ENCODE results near the gene YPEL3.

The YPEL3 gene

GRCh38 chr16:30054451-30054850, 41.6 kb downstream of the YPEL3 start:
- TF ChIP-seq CTCF (conservative IDR thresholded peaks at IDR 0.05; ENCODE audit: low read depth, low read length) = no peak
- no peak overlapping the region for H3K4me3 ChIP-seq (ENCODE audit: low read depth, low read length)
- no peak for DNase-seq (ENCODE audit: low read depth)

GRCh38 chr16:30053376-30054015, 42.5 kb downstream of the YPEL3 start:
- TF ChIP-seq CTCF (conservative IDR thresholded peaks at IDR 0.05; ENCODE audit: low read depth, low read length) = no peak
- DNase-seq (ENCODE audit: low read depth) = peak; percentile 30
- peak overlapping the region; percentile 78 for H3K4me3 ChIP-seq (ENCODE audit: low read depth, low read length)

GRCh38 chr16:30052671-30053372, 43.2 kb downstream of the YPEL3 start:
- peak; percentile 93 for DNase-seq (ENCODE audit: low read depth)
- peak overlapping the region; percentile 78 for H3K4me3 ChIP-seq (ENCODE audit: low read depth, low read length)
- no peak for TF ChIP-seq CTCF (conservative IDR thresholded peaks at IDR 0.05; ENCODE audit: low read depth, low read length)

- peak; percentile 72 for DNase-seq (ENCODE audit: low read depth)
- H3K4me3 ChIP-seq (ENCODE audit: low read depth, low read length) = no peak overlapping the region
- no peak for TF ChIP-seq CTCF (conservative IDR thresholded peaks at IDR 0.05; ENCODE audit: low read depth, low read length)
Observed at GRCh38 chr16:30051518-30051917, 44.5 kb downstream of the YPEL3 start.

- TF ChIP-seq CTCF (conservative IDR thresholded peaks at IDR 0.05; ENCODE audit: low read depth, low read length) = no peak
Observed at GRCh38 chr16:30049871-30050270, 46.1 kb downstream of the YPEL3 start.

GRCh38 chr16:30046588-30046987, 49.4 kb downstream of the YPEL3 start:
- no peak overlapping the region for H3K4me3 ChIP-seq (ENCODE audit: low read depth, low read length)
- DNase-seq (ENCODE audit: low read depth) = no peak
- no peak for TF ChIP-seq CTCF (conservative IDR thresholded peaks at IDR 0.05; ENCODE audit: low read depth, low read length)

More at GRCh38 chr16:30049871-30050270, 46.1 kb downstream of the YPEL3 start:
- DNase-seq (ENCODE audit: low read depth) = no peak
- H3K4me3 ChIP-seq (ENCODE audit: low read depth, low read length) = no peak overlapping the region

GRCh38 chr16:30046178-30046577, 49.8 kb downstream of the YPEL3 start:
- TF ChIP-seq CTCF (conservative IDR thresholded peaks at IDR 0.05; ENCODE audit: low read depth, low read length) = no peak
- no peak overlapping the region for H3K4me3 ChIP-seq (ENCODE audit: low read depth, low read length)
- no peak for DNase-seq (ENCODE audit: low read depth)
